ENCODE measurements around the gene POLD1.
A peak's percentile ranks its signal among the peaks of the same experiment; 100 is the strongest.

Gene POLD1

DNA sequence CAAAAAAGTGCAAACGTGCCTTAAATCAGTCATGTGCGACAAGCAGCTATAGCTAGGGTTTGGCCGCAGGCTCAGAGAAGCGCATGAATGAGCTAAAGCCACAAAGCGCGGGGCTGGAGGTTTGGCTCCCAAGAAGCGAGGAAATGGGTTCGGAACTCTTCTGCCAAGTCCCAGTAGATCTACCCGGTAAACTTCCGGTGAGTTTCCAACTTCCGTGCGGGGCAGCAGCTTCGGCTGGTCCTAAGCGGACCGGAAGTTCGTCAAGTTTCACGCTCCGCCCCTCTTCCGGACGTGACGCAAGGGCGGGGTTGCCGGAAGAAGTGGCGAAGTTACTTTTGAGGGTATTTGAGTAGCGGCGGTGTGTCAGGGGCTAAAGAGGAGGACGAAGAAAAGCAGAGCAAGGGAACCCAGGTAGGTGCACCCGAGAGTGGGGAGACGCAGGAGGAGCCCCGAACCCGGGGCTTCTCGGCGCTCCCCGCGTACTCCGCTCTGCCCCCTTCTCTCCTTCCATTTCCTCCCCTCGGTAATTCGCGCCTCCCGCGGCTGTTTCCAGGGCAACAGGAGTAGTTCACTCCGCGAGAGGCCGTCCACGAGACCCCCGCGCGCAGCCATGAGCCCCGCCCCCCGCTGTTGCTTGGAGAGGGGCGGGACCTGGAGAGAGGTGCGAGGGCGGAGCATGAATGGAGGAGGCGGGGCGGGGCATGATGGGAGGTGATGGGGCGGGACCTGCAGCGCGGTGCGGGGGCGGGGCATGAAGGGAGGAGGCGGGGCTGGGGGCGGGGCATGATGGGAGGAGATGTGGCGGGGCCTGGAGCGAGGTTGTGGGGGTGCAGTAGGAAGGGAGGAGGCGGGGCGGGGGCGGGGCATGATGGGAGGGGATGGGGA lies 7.7 kb upstream of the POLD1 start, which contains the start of gene NR1H2:
Gene NR1H2, plus strand, starts transcription at position 292 of the 885 bp plus-strand sequence. CDS start 1,149 bp downstream, outside the sequence.
- no peaks in the 10 kb centered on the region for H3K27me3 ChIP-seq
- peaks cover 0 to 13% of the 10 kb centered on the region in 2 experiments for H3K4me1 ChIP-seq (ENCODE audit: control insufficient read depth in 1 of 2, insufficient read depth in 1 of 2, low read depth in 1 of 2, low read length in 1 of 2)
- no peaks in the 10 kb centered on the region for H3K9me3 ChIP-seq
- H3K27ac ChIP-seq: peak within 1 kb of the TSS; percentile 100
- H3K36me3 ChIP-seq: peaks cover 50% of the 10 kb centered on the region
- H3K4me3 ChIP-seq (ENCODE audit: low read depth in 1 of 2, low read length in 1 of 2): peak within 1 kb of the TSS; percentile 86 to 93
- TF ChIP-seq, protein P1, sequence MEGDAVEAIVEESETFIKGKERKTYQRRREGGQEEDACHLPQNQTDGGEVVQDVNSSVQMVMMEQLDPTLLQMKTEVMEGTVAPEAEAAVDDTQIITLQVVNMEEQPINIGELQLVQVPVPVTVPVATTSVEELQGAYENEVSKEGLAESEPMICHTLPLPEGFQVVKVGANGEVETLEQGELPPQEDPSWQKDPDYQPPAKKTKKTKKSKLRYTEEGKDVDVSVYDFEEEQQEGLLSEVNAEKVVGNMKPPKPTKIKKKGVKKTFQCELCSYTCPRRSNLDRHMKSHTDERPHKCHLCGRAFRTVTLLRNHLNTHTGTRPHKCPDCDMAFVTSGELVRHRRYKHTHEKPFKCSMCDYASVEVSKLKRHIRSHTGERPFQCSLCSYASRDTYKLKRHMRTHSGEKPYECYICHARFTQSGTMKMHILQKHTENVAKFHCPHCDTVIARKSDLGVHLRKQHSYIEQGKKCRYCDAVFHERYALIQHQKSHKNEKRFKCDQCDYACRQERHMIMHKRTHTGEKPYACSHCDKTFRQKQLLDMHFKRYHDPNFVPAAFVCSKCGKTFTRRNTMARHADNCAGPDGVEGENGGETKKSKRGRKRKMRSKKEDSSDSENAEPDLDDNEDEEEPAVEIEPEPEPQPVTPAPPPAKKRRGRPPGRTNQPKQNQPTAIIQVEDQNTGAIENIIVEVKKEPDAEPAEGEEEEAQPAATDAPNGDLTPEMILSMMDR (IDR thresholded peaks at IDR 0.05): peak; percentile 13

DNA sequence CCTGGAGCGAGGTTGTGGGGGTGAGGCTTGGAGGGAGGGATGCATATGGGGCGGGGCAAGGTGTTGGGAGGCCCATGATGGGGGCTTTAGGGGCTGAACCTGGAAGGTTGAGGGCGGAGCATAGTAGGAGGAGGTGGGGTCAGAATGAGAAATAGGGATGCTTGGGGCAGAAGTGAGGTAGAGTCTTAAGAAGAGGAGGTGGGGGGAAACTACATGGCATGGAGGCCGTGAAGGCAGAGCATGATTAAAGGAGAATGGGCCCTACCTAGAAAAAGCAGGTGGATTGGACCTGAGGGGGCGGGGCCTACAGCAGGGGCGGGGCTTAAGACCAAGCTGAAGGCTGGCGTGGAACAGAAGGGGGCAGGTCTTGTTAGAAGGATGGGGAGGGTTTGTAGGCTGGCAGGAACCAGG lies 7.1 kb upstream of the POLD1 start:
- H3K4me3 ChIP-seq (ENCODE audit: low read depth in 1 of 2, low read length in 1 of 2): peak overlapping the region in 1 of 2 experiments; percentile 93
- peak overlapping the region; percentile 100 for H3K27ac ChIP-seq
- TF ChIP-seq, protein P1 (IDR thresholded peaks at IDR 0.05): no peak
- H3K27me3 ChIP-seq: no peaks in the 10 kb centered on the region
- no peaks in the 10 kb centered on the region for H3K9me3 ChIP-seq
- H3K36me3 ChIP-seq: peaks cover 56% of the 10 kb centered on the region
- H3K4me1 ChIP-seq (ENCODE audit: control insufficient read depth in 1 of 2, insufficient read depth in 1 of 2, low read depth in 1 of 2, low read length in 1 of 2): peaks cover 0 to 13% of the 10 kb centered on the region in 2 experiments

DNA sequence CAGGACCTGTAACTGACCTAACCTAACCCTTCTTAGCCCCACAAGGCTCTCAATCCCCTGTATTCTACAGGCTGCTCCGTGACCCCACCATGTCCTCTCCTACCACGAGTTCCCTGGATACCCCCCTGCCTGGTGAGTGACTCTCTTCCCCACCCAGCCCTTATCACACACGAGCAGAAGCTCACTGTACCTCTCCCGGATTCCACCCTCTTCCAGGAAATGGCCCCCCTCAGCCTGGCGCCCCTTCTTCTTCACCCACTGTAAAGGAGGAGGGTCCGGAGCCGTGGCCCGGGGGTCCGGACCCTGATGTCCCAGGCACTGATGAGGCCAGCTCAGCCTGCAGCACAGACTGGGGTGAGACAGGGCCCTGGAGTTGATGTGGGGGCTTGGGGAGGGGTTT lies 6.6 kb upstream of the POLD1 start:
- no peak overlapping the region for H3K4me3 ChIP-seq (ENCODE audit: low read depth in 1 of 2, low read length in 1 of 2)
- TF ChIP-seq, protein P1 (IDR thresholded peaks at IDR 0.05): no peak

DNA sequence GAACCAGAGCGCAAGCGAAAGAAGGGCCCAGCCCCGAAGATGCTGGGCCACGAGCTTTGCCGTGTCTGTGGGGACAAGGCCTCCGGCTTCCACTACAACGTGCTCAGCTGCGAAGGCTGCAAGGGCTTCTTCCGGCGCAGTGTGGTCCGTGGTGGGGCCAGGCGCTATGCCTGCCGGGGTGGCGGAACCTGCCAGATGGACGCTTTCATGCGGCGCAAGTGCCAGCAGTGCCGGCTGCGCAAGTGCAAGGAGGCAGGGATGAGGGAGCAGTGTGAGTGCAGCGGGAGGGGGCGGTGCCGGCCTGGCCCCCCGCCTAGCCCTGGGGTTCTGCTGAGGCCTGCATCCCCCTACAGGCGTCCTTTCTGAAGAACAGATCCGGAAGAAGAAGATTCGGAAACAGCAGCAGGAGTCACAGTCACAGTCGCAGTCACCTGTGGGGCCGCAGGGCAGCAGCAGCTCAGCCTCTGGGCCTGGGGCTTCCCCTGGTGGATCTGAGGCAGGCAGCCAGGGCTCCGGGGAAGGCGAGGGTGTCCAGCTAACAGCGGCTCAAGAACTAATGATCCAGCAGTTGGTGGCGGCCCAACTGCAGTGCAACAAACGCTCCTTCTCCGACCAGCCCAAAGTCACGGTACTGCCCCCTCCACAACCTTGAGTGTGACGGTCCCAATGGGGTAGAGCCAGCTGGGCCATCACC lies 5.8 kb upstream of the POLD1 start:
- Histone ChIP-seq H3K27ac (peak overlapping the region; percentile 100), H3K36me3 (peaks cover 68% of the 10 kb centered on the region), H3K27me3 (no peaks in the 10 kb centered on the region), H3K4me1 (ENCODE audit: control insufficient read depth in 1 of 2, insufficient read depth in 1 of 2, low read depth in 1 of 2, low read length in 1 of 2) (peaks cover 2 to 13% of the 10 kb centered on the region in 2 experiments), H3K4me3 (ENCODE audit: low read depth in 1 of 2, low read length in 1 of 2) (no peak overlapping the region), H3K9me3 (no peaks in the 10 kb centered on the region)
- TF ChIP-seq, protein P1 (IDR thresholded peaks at IDR 0.05): no peak

More for the DNA sequence above, 6.6 kb upstream of the POLD1 start:
- no peaks in the 10 kb centered on the region for H3K9me3 ChIP-seq
- peaks cover 61% of the 10 kb centered on the region for H3K36me3 ChIP-seq
- H3K4me1 ChIP-seq (ENCODE audit: control insufficient read depth in 1 of 2, insufficient read depth in 1 of 2, low read depth in 1 of 2, low read length in 1 of 2): peaks cover 0 to 13% of the 10 kb centered on the region in 2 experiments
- H3K27ac ChIP-seq: peak overlapping the region; percentile 100
- H3K27me3 ChIP-seq: no peaks in the 10 kb centered on the region

DNA sequence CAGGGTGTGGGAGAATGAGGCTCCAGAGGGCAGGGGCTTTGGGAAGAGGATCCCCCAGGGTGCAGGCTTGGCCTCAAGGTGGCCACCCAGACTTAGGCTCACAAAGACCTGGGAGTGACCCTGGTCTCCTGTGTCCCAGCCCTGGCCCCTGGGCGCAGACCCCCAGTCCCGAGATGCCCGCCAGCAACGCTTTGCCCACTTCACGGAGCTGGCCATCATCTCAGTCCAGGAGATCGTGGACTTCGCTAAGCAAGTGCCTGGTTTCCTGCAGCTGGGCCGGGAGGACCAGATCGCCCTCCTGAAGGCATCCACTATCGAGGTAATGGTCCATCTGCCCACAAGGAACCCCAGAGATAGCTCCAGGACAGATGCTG lies 5.3 kb upstream of the POLD1 start:
- Histone ChIP-seq H3K9me3 (no peaks in the 10 kb centered on the region), H3K4me1 (ENCODE audit: control insufficient read depth in 1 of 2, insufficient read depth in 1 of 2, low read depth in 1 of 2, low read length in 1 of 2) (peaks cover 8 to 17% of the 10 kb centered on the region in 2 experiments), H3K4me3 (ENCODE audit: low read depth in 1 of 2, low read length in 1 of 2) (no peak overlapping the region), H3K27me3 (no peaks in the 10 kb centered on the region), H3K27ac (peak overlapping the region; percentile 6), H3K36me3 (peaks cover 68% of the 10 kb centered on the region)
- TF ChIP-seq, protein P1 (IDR thresholded peaks at IDR 0.05): no peak

All from neutrophil (primary cell).